Epithelial cell of esophagus (primary cell): Measurements from ENCODE around the gene ACAP3.

Source experiments
- DNase-seq: peaks from one replicate; pipeline ENCODE4 v3.0.0; 2010; ENCODE audit warnings: low read depth
- H3K4me3 ChIP-seq: 2 replicates; pipeline ENCODE4 v1.5.1; 2011; ENCODE audit warnings: mild to moderate bottlenecking, low read length, control low read depth
- CTCF ChIP-seq: IDR thresholded peaks from 2 replicates; pipeline ENCODE4 v1.5.1; 2011; ENCODE audit warnings: low read depth, mild to moderate bottlenecking, low read length, control low read depth, inconsistent platforms; ENCODE audit not compliant: insufficient read depth; ENCODE audit errors: missing control alignments

Gene ACAP3

DNA sequence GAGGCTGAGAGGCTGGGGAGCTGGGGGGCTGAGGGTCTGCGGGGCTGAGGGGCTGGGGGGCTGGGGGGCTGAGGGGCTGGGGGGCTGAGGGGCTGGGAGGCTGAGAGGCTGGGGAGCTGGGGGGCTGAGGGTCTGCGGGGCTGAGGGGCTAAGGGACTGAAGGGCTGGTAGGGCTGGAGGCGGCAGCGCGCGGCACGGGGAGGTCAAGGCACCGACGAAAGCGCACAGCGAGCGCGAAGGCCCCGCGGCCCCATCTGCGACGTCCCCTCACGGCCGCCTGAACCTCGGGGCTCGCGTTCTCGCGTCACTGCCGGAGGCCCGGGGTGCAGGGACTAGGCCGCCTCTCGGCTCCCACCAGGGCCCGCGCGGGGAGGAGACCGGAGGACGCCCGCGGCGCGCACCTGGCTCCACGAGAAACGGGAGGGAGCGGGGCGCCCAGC, 16.4 kb upstream of the ACAP3 start:
- DNase-seq, result no peak
- H3K4me3 ChIP-seq, result peak overlapping the region; percentile 67
- no peak for TF ChIP-seq CTCF

GRCh38 chr1:1322952-1323351, 15.2 kb upstream of the ACAP3 start:
- DNase-seq, result no peak
- H3K4me3 ChIP-seq, result no peak overlapping the region
- no peak for TF ChIP-seq CTCF

DNA sequence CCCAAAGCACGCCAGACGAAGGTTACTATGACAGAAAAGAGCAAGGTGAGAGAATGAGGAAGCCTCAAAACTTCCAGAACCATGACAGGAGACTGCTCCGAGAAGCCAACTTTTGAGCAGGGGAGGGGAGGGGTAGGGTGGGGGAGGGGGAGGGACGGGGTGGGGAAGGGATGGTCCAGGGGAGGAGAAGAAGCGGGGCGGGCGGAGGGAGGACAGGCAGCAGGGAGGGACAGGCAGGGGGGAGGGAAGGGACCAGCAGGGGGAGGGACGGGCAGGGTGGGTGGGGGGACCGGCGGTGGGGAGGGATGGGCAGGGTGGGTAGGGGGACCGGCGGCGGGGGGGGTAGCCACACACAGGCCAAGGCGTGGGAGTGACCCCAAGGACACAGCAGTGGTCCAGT, 14.7 kb upstream of the ACAP3 start:
- TF ChIP-seq CTCF, result no peak
- DNase-seq, result no peak
- H3K4me3 ChIP-seq, result no peak overlapping the region

GRCh38 chr1:1321477-1321876, 13.7 kb upstream of the ACAP3 start:
- no peak for TF ChIP-seq CTCF
- DNase-seq, result no peak
- H3K4me3 ChIP-seq, result no peak overlapping the region

DNA sequence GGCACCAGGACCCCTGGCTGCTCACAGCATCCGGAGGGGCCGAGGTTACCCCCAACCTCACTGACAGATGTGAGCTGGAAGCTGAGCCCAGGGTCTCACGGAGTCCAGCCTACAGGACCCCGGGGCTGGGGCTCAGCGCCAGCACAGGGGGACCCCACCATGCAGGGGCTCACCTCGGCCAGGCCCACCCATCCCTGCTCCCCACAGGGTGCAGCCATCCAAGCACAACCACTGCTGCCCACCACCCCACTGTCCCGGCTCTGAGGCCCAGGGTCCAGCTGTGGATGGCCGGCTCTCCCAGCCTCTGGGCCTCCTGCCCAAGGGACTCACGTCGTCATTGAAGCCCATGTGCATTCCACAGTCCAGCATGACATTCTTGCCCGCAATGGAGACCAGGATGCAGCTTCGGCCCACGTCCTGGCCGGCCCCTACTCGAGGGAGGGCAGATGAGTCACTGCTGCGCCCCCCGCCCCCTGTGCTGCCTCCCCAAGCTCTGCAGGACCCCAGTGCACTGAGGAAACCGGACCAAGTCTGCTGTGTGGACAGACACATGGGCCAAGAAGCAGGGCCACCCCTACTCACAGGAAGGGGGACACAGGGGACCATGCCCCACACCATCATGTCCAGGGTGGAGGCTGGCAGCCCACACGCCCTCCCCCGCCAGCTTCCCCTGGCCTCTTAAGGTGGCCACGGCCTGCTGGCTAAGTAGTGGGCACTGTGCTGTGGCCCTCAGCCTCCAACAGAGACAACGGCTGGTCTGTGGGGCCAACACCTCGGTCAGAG, 13.1 kb upstream of the ACAP3 start:
- H3K4me3 ChIP-seq, result no peak overlapping the region
- DNase-seq, result no peak
- TF ChIP-seq CTCF, result no peak

DNA sequence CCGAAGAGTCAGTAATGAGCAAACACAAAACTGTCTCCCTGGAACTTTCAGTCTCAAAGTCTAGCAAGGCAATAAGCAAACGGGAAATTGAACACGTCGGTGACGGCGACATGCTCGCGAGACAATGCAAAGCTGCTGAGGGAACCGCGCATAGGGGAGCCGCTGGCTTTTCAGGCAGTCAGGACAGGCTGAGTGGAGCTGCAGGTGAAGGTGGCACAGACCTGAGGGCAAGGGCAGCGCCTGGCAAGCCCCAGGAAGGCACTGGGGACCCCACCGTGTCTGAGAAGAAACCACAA, 11.9 kb upstream of the ACAP3 start:
- H3K4me3 ChIP-seq, result no peak overlapping the region
- no peak for TF ChIP-seq CTCF
- DNase-seq, result no peak
